K562 (cell line): ENCODE measurements around the gene METTL8. TPM values are rescaled to one million over a fixed set of nuclear protein-coding genes. Genes with fewer than 3 reads are reported as not detected.

Experiments
- ATAC-seq: fragments of 200-7000 bp; cut with Tn5 transposase; 3 replicates; pipeline ENCODE4 v1.9.1; 2020; ENCODE audit warnings: moderate library complexity
- BruUV-seq: library from RNA; stranded (reverse); fragments of 400-500 nt; replicated peaks from 2 replicates; lab custom pipeline; 2021; lab: Mats Ljungman, UMichigan
- CTCF ChIA-PET: fragments of 300-600 bp; formaldehyde crosslinking; extraction: SDS; loops from one replicate; lab custom pipeline; 2021; ENCODE audit warnings: low intra/inter-chr PET ratio; lab: Yijun Ruan, JAX
- POLR2A ChIA-PET: fragments of 300-600, 350-650 bp; sonication (Branson Sonifier 250); formaldehyde crosslinking; extraction: SDS; loops from one replicate; lab custom pipeline; 2021; ENCODE audit warnings: antibody characterized with exemption, inconsistent platforms; lab: Yijun Ruan, JAX
- DNase-seq, 4 experiments: peaks; one replicate each; pipeline versions ENCODE4 v3.0.0 to v3.0.0-alpha.2; 2011 to 2018; ENCODE audit warnings: low spot score in 3 of 4, mixed read lengths in 3 of 4; ENCODE audit errors: extremely low read depth in 1 of 4
- FAIRE-seq: peaks from 2 replicates; lab custom pipeline; 2011; peaks lifted over from hg19 to GRCh38; lab: Jason Lieb, UNC
- H2AFZ ChIP-seq: 2 replicates; pipeline ENCODE4 v1.6.0; 2011; ENCODE audit warnings: low read depth, low read length, control low read depth, inconsistent platforms
- H3K27ac ChIP-seq: fragments of 200-600 bp; 3 replicates; pipeline ENCODE4 v1.8.0; 2011; ENCODE audit warnings: low read depth, mild to moderate bottlenecking, control low read depth, inconsistent platforms, low read length, moderate library complexity, mixed read lengths; ENCODE audit errors: extremely low read depth
- H3K27me3 ChIP-seq, 2 experiments: fragments of 300-600 bp in 1 of 2; 2 replicates in 1 of 2; 3 replicates in 1 of 2; pipeline versions ENCODE4 v1.6.0 to v1.8.0; 2011; ENCODE audit warnings: inconsistent platforms in 2 of 2, low read length in 2 of 2, mild to moderate bottlenecking in 1 of 2, mixed read lengths in 1 of 2, moderate library complexity in 1 of 2; ENCODE audit not compliant: control insufficient read depth in 2 of 2, insufficient read depth in 2 of 2
- H3K36me3 ChIP-seq: fragments of 300-600 bp; 3 replicates; pipeline ENCODE4 v1.8.0; 2011; ENCODE audit warnings: mild to moderate bottlenecking, low read length, inconsistent platforms; ENCODE audit not compliant: control insufficient read depth, insufficient read depth
- H3K4me1 ChIP-seq, 2 experiments: fragments of 200-600 bp in 1 of 2; replicated peaks in 1 of 2; 2 replicates in 1 of 2; 3 replicates in 1 of 2; pipeline versions ENCODE4 v1.5.1 to v1.8.0; 2011; ENCODE audit warnings: inconsistent platforms in 2 of 2, low read length in 2 of 2, mild to moderate bottlenecking in 1 of 2, mixed read lengths in 1 of 2, moderate library complexity in 1 of 2; ENCODE audit not compliant: control insufficient read depth in 2 of 2, insufficient read depth in 2 of 2
- H3K4me2 ChIP-seq: 2 replicates; pipeline ENCODE4 v1.6.1; 2011; ENCODE audit warnings: low read length, control low read depth, inconsistent platforms, mixed read lengths; ENCODE audit not compliant: insufficient read depth
- H3K4me3 ChIP-seq: fragments of 200-600 bp; sonication (generic), shearing (Covaris generic); 2 replicates; pipeline ENCODE4 v1.5.1; 2016; ENCODE audit warnings: control low read depth, inconsistent platforms
- H3K79me2 ChIP-seq: fragments of 200-600 bp; 3 replicates; pipeline ENCODE4 v1.8.0; 2011; ENCODE audit warnings: low read length, inconsistent platforms; ENCODE audit not compliant: control insufficient read depth, insufficient read depth
- H3K9ac ChIP-seq, 2 experiments: 2 replicates each; pipeline versions ENCODE4 v1.6.0 to v1.6.1; 2011; ENCODE audit warnings: low read depth in 2 of 2, low read length in 2 of 2, control low read depth in 1 of 2, inconsistent platforms in 1 of 2, mild to moderate bottlenecking in 1 of 2, mixed read lengths in 1 of 2; ENCODE audit not compliant: insufficient read depth in 1 of 2
- H3K9me1 ChIP-seq: one replicate; pipeline ENCODE4 v1.6.0; 2011; ENCODE audit warnings: inconsistent platforms, mild to moderate bottlenecking, low read length, moderate library complexity; ENCODE audit not compliant: control insufficient read depth, insufficient read depth
- H3K9me3 ChIP-seq: replicated peaks from 2 replicates; pipeline ENCODE4 v1.5.1; 2011; ENCODE audit warnings: low read depth, low read length, inconsistent platforms; ENCODE audit not compliant: control insufficient read depth, insufficient read depth
- H4K20me1 ChIP-seq: replicated peaks from 2 replicates; pipeline ENCODE4 v1.6.1; 2011; ENCODE audit warnings: low read length, inconsistent platforms, mixed read lengths; ENCODE audit not compliant: control insufficient read depth, insufficient read depth
- WGBS: fragments of 100-300 bp; shearing (Covaris generic); methylation state at CpG from one replicate; pipeline ENCODE4 v1.1.6; 2016; ENCODE audit warnings: low coverage, mixed read lengths; ENCODE audit not compliant: insufficient coverage; ENCODE audit errors: missing lambda C conversion rate; 5-methylcytosine and 5-hydroxymethylcytosine counted together
- in situ Hi-C: fragments of 300-500 bp; cut with MboI; formaldehyde crosslinking; loops from 4 replicates; pipeline ENCODE4 v1.15.0; 2018; ENCODE audit warnings: inconsistent platforms, mixed read lengths
- intact Hi-C: fragments of 100-400 bp; cut with micrococcal nuclease; formaldehyde crosslinking; loops from 2 replicates; pipeline ENCODE4 v1.14.2; 2022
- polyA plus RNA-seq, 8 experiments: library from polyadenylated mRNA; depleted of rRNA in 4 of 8; stranded (reverse) in 5 of 8; unstranded in 3 of 8; fragments of >200 nt; fragmentation: Nextera tagmentation in 2 of 8; fragmentation: Illumina TruSeq in 1 of 8; extraction: Ambion mirVana in 2 of 8; extraction: Trizol in 1 of 8; gene quantifications; 2 replicates each; pipeline versions ENCODE4 v1.2.1 to v1.2.3, GENCODE V29; 2011 to 2014; ENCODE audit warnings: inconsistent platforms in 1 of 8, missing spikeins in 1 of 8
- total RNA-seq, 7 experiments: library from RNA; depleted of rRNA in 6 of 7; stranded (reverse); fragments of >200 nt in 6 of 7; fragmentation: Illumina TruSeq in 2 of 7; extraction: Trizol in 2 of 7; gene quantifications; 2 replicates each; pipeline versions ENCODE4 v1.2.1 to v1.2.3, GENCODE V29; 2011 to 2021; ENCODE audit warnings: low replicate concordance in 1 of 7
- TF ChIP-seq, protein P1 (sequence below), 3 experiments: IDR thresholded peaks in 2 of 3; conservative IDR thresholded peaks in 1 of 3; 2 replicates each; pipeline ENCODE4 v1.5.1; 2011 to 2012; ENCODE audit warnings: low read length in 3 of 3, mild to moderate bottlenecking in 3 of 3, control low read depth in 2 of 3, improper control_type of control experiment in 1 of 3, inconsistent platforms in 1 of 3, low read depth in 1 of 3, mixed read lengths in 1 of 3, moderate library complexity in 1 of 3; ENCODE audit not compliant: insufficient read depth in 2 of 3
- TF ChIP-seq, protein P2 (sequence below): fragments of 450-650 bp; IDR thresholded peaks from 2 replicates; pipeline ENCODE4 v1.6.1; 2016; ENCODE audit warnings: mild to moderate bottlenecking, moderate library complexity

Gene METTL8
- total and polyA plus RNA-seq, 9 of the 15 experiments (the other 6 are each of a cell fraction or from before 2014, with no cell fraction given): 12.9 to 52.6 (median 33.7) TPM

DNA sequence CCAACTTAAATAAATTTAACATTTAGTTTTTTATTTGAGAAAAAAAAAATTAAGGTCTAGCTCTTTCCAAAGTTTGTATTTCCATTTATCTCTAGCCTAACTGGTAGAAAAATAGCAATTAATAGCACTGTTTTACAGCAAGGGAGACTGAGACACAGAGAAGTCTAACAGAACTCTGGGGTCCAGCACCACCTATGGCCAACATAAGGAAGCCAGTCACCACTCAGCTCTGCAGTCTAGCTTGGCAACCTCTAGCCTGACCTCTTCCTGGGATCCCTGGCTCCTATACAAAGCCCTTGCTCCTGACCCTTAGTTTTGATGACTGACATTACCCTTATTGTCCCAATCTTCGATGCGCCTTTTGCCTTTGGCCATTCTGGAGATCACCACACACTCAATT, 159.0 kb downstream of the METTL8 start:
- Histone ChIP-seq H3K9me3 (no peaks in the 10 kb centered on the region), H3K4me2 (no peak overlapping the region), H4K20me1 (no peaks in the 10 kb centered on the region), H3K4me3 (no peak overlapping the region), H3K4me1 (no peaks in the 10 kb centered on the region), H3K36me3 (no peaks in the 10 kb centered on the region), H3K27ac (no peak overlapping the region), H2AFZ (no peak overlapping the region), H3K27me3 (no peaks in the 10 kb centered on the region; a peak in 1 of 5 replicates), H3K9me1 (no peaks in the 10 kb centered on the region), H3K9ac (no peak overlapping the region), H3K79me2 (no peaks in the 10 kb centered on the region)
- ChIA-PET POLR2A (interaction anchor here (0.9 kb wide), 1 partner anchor 12 kb away, joined by 5 read pairs; no protein-coding TSS in a partner anchor), CTCF (no interaction called here)
- intact Hi-C loops: no loop called here
- 76% methylated on average over 2 of the region's 2 CpGs for WGBS
- no peak for DNase-seq
- FAIRE-seq: peak; percentile 15
- TF ChIP-seq, protein P1, sequence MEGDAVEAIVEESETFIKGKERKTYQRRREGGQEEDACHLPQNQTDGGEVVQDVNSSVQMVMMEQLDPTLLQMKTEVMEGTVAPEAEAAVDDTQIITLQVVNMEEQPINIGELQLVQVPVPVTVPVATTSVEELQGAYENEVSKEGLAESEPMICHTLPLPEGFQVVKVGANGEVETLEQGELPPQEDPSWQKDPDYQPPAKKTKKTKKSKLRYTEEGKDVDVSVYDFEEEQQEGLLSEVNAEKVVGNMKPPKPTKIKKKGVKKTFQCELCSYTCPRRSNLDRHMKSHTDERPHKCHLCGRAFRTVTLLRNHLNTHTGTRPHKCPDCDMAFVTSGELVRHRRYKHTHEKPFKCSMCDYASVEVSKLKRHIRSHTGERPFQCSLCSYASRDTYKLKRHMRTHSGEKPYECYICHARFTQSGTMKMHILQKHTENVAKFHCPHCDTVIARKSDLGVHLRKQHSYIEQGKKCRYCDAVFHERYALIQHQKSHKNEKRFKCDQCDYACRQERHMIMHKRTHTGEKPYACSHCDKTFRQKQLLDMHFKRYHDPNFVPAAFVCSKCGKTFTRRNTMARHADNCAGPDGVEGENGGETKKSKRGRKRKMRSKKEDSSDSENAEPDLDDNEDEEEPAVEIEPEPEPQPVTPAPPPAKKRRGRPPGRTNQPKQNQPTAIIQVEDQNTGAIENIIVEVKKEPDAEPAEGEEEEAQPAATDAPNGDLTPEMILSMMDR (IDR thresholded peaks at IDR 0.05 in 2 of 3, conservative IDR thresholded peaks at IDR 0.05 in 1 of 3; ENCODE audit: insufficient read depth in 2 of 3, low read depth in 1 of 3, low read length in 3 of 3): 0 out of 6 replicates have a peak, but pooled peaks of 2 of the 3 experiments have one; percentile 6 to 17
- TF ChIP-seq, protein P2, sequence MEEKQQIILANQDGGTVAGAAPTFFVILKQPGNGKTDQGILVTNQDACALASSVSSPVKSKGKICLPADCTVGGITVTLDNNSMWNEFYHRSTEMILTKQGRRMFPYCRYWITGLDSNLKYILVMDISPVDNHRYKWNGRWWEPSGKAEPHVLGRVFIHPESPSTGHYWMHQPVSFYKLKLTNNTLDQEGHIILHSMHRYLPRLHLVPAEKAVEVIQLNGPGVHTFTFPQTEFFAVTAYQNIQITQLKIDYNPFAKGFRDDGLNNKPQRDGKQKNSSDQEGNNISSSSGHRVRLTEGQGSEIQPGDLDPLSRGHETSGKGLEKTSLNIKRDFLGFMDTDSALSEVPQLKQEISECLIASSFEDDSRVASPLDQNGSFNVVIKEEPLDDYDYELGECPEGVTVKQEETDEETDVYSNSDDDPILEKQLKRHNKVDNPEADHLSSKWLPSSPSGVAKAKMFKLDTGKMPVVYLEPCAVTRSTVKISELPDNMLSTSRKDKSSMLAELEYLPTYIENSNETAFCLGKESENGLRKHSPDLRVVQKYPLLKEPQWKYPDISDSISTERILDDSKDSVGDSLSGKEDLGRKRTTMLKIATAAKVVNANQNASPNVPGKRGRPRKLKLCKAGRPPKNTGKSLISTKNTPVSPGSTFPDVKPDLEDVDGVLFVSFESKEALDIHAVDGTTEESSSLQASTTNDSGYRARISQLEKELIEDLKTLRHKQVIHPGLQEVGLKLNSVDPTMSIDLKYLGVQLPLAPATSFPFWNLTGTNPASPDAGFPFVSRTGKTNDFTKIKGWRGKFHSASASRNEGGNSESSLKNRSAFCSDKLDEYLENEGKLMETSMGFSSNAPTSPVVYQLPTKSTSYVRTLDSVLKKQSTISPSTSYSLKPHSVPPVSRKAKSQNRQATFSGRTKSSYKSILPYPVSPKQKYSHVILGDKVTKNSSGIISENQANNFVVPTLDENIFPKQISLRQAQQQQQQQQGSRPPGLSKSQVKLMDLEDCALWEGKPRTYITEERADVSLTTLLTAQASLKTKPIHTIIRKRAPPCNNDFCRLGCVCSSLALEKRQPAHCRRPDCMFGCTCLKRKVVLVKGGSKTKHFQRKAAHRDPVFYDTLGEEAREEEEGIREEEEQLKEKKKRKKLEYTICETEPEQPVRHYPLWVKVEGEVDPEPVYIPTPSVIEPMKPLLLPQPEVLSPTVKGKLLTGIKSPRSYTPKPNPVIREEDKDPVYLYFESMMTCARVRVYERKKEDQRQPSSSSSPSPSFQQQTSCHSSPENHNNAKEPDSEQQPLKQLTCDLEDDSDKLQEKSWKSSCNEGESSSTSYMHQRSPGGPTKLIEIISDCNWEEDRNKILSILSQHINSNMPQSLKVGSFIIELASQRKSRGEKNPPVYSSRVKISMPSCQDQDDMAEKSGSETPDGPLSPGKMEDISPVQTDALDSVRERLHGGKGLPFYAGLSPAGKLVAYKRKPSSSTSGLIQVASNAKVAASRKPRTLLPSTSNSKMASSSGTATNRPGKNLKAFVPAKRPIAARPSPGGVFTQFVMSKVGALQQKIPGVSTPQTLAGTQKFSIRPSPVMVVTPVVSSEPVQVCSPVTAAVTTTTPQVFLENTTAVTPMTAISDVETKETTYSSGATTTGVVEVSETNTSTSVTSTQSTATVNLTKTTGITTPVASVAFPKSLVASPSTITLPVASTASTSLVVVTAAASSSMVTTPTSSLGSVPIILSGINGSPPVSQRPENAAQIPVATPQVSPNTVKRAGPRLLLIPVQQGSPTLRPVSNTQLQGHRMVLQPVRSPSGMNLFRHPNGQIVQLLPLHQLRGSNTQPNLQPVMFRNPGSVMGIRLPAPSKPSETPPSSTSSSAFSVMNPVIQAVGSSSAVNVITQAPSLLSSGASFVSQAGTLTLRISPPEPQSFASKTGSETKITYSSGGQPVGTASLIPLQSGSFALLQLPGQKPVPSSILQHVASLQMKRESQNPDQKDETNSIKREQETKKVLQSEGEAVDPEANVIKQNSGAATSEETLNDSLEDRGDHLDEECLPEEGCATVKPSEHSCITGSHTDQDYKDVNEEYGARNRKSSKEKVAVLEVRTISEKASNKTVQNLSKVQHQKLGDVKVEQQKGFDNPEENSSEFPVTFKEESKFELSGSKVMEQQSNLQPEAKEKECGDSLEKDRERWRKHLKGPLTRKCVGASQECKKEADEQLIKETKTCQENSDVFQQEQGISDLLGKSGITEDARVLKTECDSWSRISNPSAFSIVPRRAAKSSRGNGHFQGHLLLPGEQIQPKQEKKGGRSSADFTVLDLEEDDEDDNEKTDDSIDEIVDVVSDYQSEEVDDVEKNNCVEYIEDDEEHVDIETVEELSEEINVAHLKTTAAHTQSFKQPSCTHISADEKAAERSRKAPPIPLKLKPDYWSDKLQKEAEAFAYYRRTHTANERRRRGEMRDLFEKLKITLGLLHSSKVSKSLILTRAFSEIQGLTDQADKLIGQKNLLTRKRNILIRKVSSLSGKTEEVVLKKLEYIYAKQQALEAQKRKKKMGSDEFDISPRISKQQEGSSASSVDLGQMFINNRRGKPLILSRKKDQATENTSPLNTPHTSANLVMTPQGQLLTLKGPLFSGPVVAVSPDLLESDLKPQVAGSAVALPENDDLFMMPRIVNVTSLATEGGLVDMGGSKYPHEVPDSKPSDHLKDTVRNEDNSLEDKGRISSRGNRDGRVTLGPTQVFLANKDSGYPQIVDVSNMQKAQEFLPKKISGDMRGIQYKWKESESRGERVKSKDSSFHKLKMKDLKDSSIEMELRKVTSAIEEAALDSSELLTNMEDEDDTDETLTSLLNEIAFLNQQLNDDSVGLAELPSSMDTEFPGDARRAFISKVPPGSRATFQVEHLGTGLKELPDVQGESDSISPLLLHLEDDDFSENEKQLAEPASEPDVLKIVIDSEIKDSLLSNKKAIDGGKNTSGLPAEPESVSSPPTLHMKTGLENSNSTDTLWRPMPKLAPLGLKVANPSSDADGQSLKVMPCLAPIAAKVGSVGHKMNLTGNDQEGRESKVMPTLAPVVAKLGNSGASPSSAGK: no peak
- ATAC-seq: peak; percentile 73; the same call in 2 of the 3 replicates
- in situ Hi-C loops: no loop called here
- no TSS peak for BruUV-seq
